ENCODE data around the gene CTDSP1. TPM values are rescaled to one million over a fixed set of nuclear protein-coding genes. Genes with fewer than 3 reads are reported as not detected.

The CTDSP1 gene
- polyA plus RNA-seq, 1 donor: 177 TPM

DNA sequence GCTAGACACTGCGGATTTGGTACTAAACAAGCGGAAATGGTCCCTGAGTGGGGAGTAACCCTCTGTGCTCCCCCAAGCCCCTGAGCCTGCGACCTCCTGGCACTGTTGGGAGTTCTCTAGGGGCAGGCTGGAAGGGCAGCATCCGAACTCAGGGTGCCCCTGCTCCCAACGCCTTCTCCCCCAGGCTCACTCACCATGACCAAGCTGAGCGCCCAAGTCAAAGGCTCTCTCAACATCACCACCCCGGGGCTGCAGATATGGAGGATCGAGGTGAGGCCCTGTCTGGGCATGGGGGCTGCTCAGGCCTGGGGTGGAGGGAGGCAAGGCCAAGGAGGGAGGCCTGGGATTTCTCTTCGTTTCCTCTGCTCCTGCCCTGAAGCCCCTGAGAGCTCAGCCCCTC is 23.9 kb downstream of the CTDSP1 start:
- peaks cover 41% of the 10 kb centered on the region for H3K36me3 ChIP-seq (ENCODE audit: control insufficient read depth, insufficient read depth, low read length)
- H3K9me3 ChIP-seq (ENCODE audit: control insufficient read depth, low read depth, low read length): peaks cover 2% of the 10 kb centered on the region
- no peaks in the 10 kb centered on the region for H3K27me3 ChIP-seq (ENCODE audit: control insufficient read depth, insufficient read depth, low read length)
- no peak overlapping the region for H3K27ac ChIP-seq (ENCODE audit: low read length)
- H3K4me3 ChIP-seq (ENCODE audit: low read length): no peak overlapping the region
- no peak for DNase-seq
- WGBS (ENCODE audit: insufficient coverage, low lambda C conversion rate): no CpG with 5 or more reads among the region's 9 CpGs
- H3K4me1 ChIP-seq (ENCODE audit: control insufficient read depth, insufficient read depth, low read length): peaks cover 24% of the 10 kb centered on the region

- no peak overlapping the region for H3K27ac ChIP-seq (ENCODE audit: low read length)
- H3K4me1 ChIP-seq (ENCODE audit: control insufficient read depth, insufficient read depth, low read length): peaks cover 23% of the 10 kb centered on the region
- peaks cover 2% of the 10 kb centered on the region for H3K9me3 ChIP-seq (ENCODE audit: control insufficient read depth, low read depth, low read length)
- no peak for DNase-seq
- H3K36me3 ChIP-seq (ENCODE audit: control insufficient read depth, insufficient read depth, low read length): peaks cover 58% of the 10 kb centered on the region
- H3K4me3 ChIP-seq (ENCODE audit: low read length): no peak overlapping the region
- WGBS (ENCODE audit: insufficient coverage, low lambda C conversion rate): no CpG with 5 or more reads among the region's 10 CpGs
- H3K27me3 ChIP-seq (ENCODE audit: control insufficient read depth, insufficient read depth, low read length): no peaks in the 10 kb centered on the region
Measured at GRCh38 chr2:218425531-218425930, 25.9 kb downstream of the CTDSP1 start.

- H3K36me3 ChIP-seq (ENCODE audit: control insufficient read depth, insufficient read depth, low read length): peaks cover 78% of the 10 kb centered on the region
- H3K27me3 ChIP-seq (ENCODE audit: control insufficient read depth, insufficient read depth, low read length): no peaks in the 10 kb centered on the region
- WGBS (ENCODE audit: insufficient coverage, low lambda C conversion rate): no CpG with 5 or more reads among the region's 11 CpGs
- H3K4me1 ChIP-seq (ENCODE audit: control insufficient read depth, insufficient read depth, low read length): peaks cover 11% of the 10 kb centered on the region
- H3K27ac ChIP-seq (ENCODE audit: low read length): no peak overlapping the region
- DNase-seq: no peak
- no peak overlapping the region for H3K4me3 ChIP-seq (ENCODE audit: low read length)
- H3K9me3 ChIP-seq (ENCODE audit: control insufficient read depth, low read depth, low read length): peaks cover 2% of the 10 kb centered on the region
Measured at GRCh38 chr2:218427741-218428140, 28.1 kb downstream of the CTDSP1 start.

DNA sequence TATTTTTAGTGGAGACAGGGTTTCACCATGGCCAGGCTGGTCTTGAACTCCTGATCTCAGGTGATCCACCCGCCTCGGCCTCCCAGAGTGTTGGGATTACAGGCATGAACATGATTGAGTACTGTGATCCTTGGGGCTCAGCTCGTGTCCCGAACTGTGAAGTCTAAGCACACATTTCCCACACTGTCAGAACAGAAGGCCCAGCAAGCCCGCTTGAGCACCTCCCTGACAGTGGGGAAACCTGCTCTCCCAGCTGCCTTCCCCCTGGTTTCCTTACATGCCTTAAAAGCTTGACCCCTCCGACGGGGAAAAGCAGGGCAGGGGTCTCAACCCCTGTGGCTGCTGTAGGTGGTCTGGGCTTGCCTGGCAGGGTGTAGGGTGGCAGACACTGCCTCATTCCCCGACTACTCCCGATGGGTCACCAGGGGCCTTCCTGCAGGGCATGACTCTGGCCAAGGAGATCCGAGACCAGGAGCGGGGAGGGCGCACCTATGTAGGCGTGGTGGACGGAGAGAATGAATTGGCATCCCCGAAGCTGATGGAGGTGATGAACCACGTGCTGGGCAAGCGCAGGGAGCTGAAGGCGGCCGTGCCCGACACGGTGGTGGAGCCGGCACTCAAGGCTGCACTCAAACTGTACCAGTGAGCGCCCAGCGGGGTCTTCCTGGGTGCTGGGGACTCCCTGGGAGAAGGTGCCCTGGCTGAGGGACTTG is 29.3 kb downstream of the CTDSP1 start:
- H3K27ac ChIP-seq (ENCODE audit: low read length): no peak overlapping the region
- WGBS (ENCODE audit: insufficient coverage, low lambda C conversion rate): no CpG with 5 or more reads among the region's 24 CpGs
- no peak for DNase-seq
- peaks cover 75% of the 10 kb centered on the region for H3K36me3 ChIP-seq (ENCODE audit: control insufficient read depth, insufficient read depth, low read length)
- H3K4me3 ChIP-seq (ENCODE audit: low read length): no peak overlapping the region
- peaks cover under 1% of the 10 kb centered on the region for H3K4me1 ChIP-seq (ENCODE audit: control insufficient read depth, insufficient read depth, low read length)
- no peaks in the 10 kb centered on the region for H3K27me3 ChIP-seq (ENCODE audit: control insufficient read depth, insufficient read depth, low read length)
- peaks cover 2% of the 10 kb centered on the region for H3K9me3 ChIP-seq (ENCODE audit: control insufficient read depth, low read depth, low read length)

DNA sequence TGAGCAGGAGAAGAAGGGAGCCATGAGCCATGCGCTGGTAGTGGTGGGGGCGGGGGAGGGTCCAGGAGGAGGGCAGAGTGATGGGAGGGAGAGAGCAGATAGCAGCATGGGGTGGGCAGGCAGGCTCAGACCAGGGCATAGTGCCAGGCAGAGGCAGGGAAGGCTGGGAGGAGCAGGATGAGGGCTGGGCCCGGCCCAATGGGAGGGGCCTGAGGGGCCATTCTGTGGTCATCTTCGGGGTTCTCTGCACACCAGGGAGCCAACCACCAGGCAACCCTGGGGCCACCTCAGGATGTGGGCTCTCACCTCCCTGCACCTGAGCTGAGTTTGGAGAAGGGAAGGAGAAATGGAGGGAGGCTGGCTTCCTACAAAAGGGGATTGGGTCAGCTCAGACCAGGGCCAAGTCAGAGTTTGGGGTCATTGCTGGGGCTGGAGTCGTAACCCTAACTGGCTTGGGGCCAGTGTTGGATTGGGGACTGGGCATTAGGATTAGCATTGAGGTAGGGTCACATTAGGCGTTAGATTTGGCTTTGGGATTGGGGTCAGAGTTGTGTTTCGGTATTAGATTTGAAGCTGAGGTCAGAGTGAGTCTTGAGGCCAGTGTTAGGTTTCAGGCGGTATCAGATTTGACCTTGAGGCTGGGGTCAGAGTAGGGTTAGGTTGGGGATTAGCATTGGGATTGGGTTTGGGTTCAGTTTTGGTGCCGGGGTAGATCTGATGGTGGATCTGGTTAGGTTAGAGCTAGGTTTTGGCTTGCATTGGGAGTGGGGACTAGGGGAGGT is 30.4 kb downstream of the CTDSP1 start:
- Histone ChIP-seq H3K27ac (ENCODE audit: low read length) (no peak overlapping the region), H3K36me3 (ENCODE audit: control insufficient read depth, insufficient read depth, low read length) (peaks cover 80% of the 10 kb centered on the region), H3K4me1 (ENCODE audit: control insufficient read depth, insufficient read depth, low read length) (no peaks in the 10 kb centered on the region), H3K4me3 (ENCODE audit: low read length) (no peak overlapping the region), H3K9me3 (ENCODE audit: control insufficient read depth, low read depth, low read length) (no peaks in the 10 kb centered on the region), H3K27me3 (ENCODE audit: control insufficient read depth, insufficient read depth, low read length) (no peaks in the 10 kb centered on the region)
- DNase-seq: no peak
- WGBS (ENCODE audit: insufficient coverage, low lambda C conversion rate): no CpG with 5 or more reads among the region's 9 CpGs

DNA sequence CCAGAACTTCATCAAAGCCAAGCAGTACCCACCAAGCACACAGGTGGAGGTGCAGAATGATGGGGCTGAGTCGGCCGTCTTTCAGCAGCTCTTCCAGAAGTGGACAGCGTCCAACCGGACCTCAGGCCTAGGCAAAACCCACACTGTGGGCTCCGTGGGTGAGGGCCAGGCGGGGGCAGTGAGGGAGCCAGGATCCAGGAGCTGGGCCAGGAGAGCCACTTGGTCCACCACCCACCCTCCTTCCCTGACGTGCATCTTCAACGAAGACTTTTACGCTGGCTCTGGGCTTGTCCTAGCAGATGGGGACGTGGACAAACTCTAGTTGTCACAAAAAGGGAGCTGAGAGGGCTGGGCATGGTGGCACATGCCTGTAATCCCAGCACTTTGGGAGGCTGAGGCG is 31.1 kb downstream of the CTDSP1 start:
- Histone ChIP-seq H3K36me3 (ENCODE audit: control insufficient read depth, insufficient read depth, low read length) (peaks cover 80% of the 10 kb centered on the region), H3K27ac (ENCODE audit: low read length) (no peak overlapping the region), H3K9me3 (ENCODE audit: control insufficient read depth, low read depth, low read length) (no peaks in the 10 kb centered on the region), H3K4me3 (ENCODE audit: low read length) (no peak overlapping the region), H3K27me3 (ENCODE audit: control insufficient read depth, insufficient read depth, low read length) (no peaks in the 10 kb centered on the region), H3K4me1 (ENCODE audit: control insufficient read depth, insufficient read depth, low read length) (no peaks in the 10 kb centered on the region)
- no peak for DNase-seq
- WGBS (ENCODE audit: insufficient coverage, low lambda C conversion rate): no CpG with 5 or more reads among the region's 11 CpGs

- no peaks in the 10 kb centered on the region for H3K27me3 ChIP-seq (ENCODE audit: control insufficient read depth, insufficient read depth, low read length)
- H3K4me1 ChIP-seq (ENCODE audit: control insufficient read depth, insufficient read depth, low read length): no peaks in the 10 kb centered on the region
- peaks cover 86% of the 10 kb centered on the region for H3K36me3 ChIP-seq (ENCODE audit: control insufficient read depth, insufficient read depth, low read length)
- H3K27ac ChIP-seq (ENCODE audit: low read length): no peak overlapping the region
- no peaks in the 10 kb centered on the region for H3K9me3 ChIP-seq (ENCODE audit: control insufficient read depth, low read depth, low read length)
- DNase-seq: no peak
- WGBS (ENCODE audit: insufficient coverage, low lambda C conversion rate): no CpG with 5 or more reads among the region's 10 CpGs
- no peak overlapping the region for H3K4me3 ChIP-seq (ENCODE audit: low read length)
Measured at GRCh38 chr2:218431878-218432277, 32.2 kb downstream of the CTDSP1 start.

DNA sequence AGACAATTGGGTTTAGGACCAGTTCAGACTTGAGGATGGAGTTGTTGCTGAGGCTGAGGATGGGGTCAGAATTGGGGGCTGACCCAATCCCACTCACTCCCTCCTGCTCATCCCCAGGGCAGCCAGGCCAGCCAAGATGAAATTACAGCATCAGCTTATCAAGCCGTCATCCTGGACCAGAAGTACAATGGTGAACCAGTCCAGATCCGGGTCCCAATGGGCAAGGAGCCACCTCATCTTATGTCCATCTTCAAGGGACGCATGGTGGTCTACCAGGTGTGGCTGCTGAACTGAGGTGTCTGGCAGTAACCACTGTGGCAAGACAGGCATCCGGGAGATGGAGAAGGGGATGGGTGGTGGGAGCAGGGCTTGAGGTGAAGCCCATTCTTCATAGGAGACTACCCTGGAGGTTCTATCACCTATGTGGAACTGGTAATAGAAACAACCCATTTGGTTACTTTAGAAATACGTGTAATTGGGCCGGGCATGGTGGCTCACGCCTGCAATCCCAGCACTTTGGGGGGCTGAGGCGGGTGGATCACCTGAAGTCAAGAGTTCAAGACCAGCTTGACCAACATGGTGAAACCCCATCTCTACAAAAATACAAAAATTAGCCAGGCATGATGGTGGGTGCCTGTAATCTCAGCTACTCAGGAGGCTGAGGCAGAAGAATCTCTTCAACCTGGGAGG is 33.2 kb downstream of the CTDSP1 start:
- Histone ChIP-seq H3K36me3 (ENCODE audit: control insufficient read depth, insufficient read depth, low read length) (peaks cover 88% of the 10 kb centered on the region), H3K27me3 (ENCODE audit: control insufficient read depth, insufficient read depth, low read length) (no peaks in the 10 kb centered on the region), H3K27ac (ENCODE audit: low read length) (no peak overlapping the region), H3K4me1 (ENCODE audit: control insufficient read depth, insufficient read depth, low read length) (no peaks in the 10 kb centered on the region), H3K9me3 (ENCODE audit: control insufficient read depth, low read depth, low read length) (no peaks in the 10 kb centered on the region), H3K4me3 (ENCODE audit: low read length) (no peak overlapping the region)
- no peak for DNase-seq
- 100% methylated on average over 1 of the region's 8 CpGs for WGBS (ENCODE audit: insufficient coverage, low lambda C conversion rate)

- peaks cover 87% of the 10 kb centered on the region for H3K36me3 ChIP-seq (ENCODE audit: control insufficient read depth, insufficient read depth, low read length)
- no peak for DNase-seq
- WGBS (ENCODE audit: insufficient coverage, low lambda C conversion rate): 100% methylated on average over 1 of the region's 9 CpGs
Measured at GRCh38 chr2:218434456-218434855, 34.8 kb downstream of the CTDSP1 start.

More at GRCh38 chr2:218434456-218434855, 34.8 kb downstream of the CTDSP1 start:
- no peaks in the 10 kb centered on the region for H3K9me3 ChIP-seq (ENCODE audit: control insufficient read depth, low read depth, low read length)
- H3K4me1 ChIP-seq (ENCODE audit: control insufficient read depth, insufficient read depth, low read length): peaks cover 10% of the 10 kb centered on the region
- no peak overlapping the region for H3K4me3 ChIP-seq (ENCODE audit: low read length)
- no peaks in the 10 kb centered on the region for H3K27me3 ChIP-seq (ENCODE audit: control insufficient read depth, insufficient read depth, low read length)
- H3K27ac ChIP-seq (ENCODE audit: low read length): no peak overlapping the region

Measured in large intestine (tissue), 3 donors.